GM18508 (cell line): Measurements from ENCODE around the gene TIMM44.

Source experiments
- ATAC-seq: cut with Tn5 transposase; IDR thresholded peaks from one replicate; pipeline ENCODE4 v1.9.1; 2021; ENCODE audit warnings: moderate number of reproducible peaks; ENCODE audit not compliant: insufficient read depth, unreplicated experiment

The TIMM44 gene

GRCh38 chr19:7883105-7883504 is 60.4 kb downstream of the TIMM44 start:
- no peak for ATAC-seq

GRCh38 chr19:7881910-7882309 is 61.6 kb downstream of the TIMM44 start:
- no peak for ATAC-seq

DNA sequence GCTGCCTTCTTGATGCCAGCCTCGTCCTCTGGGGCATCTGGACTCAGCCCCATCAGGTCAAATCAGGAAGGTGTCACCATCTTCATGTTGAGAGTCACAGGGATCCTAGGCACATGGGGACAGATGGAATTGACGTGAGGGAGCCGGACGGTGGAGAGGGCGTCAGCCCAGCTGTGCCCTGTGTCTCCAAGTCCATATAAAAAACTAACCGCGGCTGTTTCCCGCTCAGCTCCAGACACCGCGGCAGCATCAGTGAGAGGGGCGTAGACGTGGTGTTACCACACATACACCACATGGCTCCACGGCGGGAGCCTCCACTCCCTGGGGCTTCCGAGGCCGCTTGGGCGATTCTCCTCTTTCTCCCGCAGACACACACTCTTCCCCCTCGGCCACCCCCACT is 63.6 kb downstream of the TIMM44 start:
- no peak for ATAC-seq

- no peak for ATAC-seq
These were observed 64.2 kb downstream of the TIMM44 start for GRCh38 chr19:7879111-7879807.

DNA sequence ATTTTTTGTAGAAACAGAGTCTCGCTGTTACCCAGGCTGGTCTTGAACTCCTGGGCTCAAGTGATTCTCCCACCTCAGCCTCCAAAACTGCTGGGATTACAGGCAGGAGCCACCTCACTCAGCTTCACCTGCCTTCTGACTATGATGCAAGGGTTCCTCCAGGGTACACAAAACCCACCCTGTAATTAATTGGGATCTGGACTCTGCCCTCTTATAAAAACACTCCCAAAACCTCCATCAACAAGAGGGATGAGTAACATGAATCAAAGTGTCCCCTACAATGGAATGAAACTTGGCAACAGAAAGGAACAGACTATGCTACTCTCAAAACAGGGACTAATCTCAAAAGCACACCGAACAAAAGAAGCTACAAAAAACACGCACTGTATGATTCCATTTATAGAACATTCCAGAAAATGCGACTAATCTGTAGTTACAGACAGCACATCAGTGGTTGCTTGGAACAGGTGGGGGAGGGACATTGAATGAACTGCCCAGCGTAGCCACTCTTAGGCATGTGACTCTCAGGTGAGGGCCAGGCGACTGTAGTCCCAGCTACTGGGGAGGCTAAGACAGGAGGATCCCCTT is 66.1 kb downstream of the TIMM44 start:
- ATAC-seq, result no peak
